HG03521 (cell line): Measurements from ENCODE around the gene MRM1.
A peak's percentile ranks its signal among the peaks of the same experiment; 100 is the strongest.
"Not testable (repeated sequence)": the region's sequence is repeated elsewhere in the genome, so short reads cannot be mapped to it uniquely, and the experiment has no call there.

Source experiments
- ATAC-seq: cut with Tn5 transposase; IDR thresholded peaks from one replicate; pipeline ENCODE4 v1.9.1; 2021; ENCODE audit warnings: mild to moderate bottlenecking, moderate library complexity; ENCODE audit not compliant: unreplicated experiment

The MRM1 gene

GRCh38 chr17:36600936-36601302 lies 464 bp upstream of the MRM1 start:
- ATAC-seq: no peak

DNA sequence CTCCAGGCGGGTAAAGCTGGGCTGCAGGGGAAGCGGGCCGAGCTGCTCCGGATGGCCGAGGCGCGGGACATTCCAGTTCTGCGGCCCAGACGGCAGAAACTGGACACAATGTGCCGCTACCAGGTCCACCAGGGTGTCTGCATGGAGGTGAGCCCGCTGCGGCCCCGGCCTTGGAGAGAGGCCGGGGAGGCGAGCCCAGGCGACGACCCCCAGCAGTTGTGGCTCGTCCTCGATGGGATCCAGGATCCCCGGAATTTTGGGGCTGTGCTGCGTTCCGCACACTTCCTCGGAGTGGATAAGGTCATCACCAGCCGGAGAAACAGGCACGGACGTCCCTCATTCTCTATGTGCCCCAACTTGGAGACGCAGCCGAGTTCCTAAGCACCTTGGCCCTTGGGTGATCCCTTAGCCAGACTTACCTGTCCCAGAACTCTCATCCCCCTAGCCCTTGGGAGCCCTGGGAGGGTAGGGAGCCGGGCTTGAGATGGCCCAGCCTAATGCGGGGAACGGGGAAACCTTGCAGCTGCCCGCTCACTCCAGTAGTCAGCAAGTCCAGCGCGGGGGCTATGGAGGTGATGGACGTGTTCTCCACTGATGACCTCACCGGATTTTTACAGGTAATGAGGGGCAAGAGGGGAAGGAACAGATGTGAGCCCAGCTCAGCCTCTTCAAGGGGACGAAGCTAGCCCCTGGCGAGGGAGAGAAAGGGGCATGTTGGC lies 806 bp downstream of the MRM1 start:
- ATAC-seq: peak; percentile 12

DNA sequence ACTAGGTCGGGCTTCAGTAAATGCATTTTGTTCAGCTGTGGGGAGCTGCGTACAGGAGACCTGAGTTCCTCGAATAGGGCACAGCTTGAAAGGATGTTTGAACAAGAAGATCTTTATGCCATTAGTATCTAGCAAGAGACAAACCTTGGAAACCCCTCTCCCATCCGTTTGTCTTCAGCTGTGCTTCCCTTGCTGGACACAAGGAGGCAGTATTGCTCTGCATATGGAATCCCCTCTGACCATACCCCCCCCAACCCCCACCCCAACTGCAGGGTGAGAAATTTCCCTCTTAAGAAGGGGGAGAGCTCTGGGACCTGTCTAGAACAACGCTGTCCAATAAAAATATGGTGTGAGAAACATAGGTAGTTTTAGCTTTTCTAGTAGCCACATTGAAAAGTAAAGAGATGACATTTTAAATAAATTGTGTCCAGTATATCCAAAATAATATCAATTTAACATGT lies 1.6 kb downstream of the MRM1 start:
- ATAC-seq: no peak

- not testable (repeated sequence) for ATAC-seq
Observed at GRCh38 chr17:36605028-36605427, 3.6 kb downstream of the MRM1 start.

GRCh38 chr17:36608280-36608679 lies 6.9 kb downstream of the MRM1 start:
- no peak for ATAC-seq

DNA sequence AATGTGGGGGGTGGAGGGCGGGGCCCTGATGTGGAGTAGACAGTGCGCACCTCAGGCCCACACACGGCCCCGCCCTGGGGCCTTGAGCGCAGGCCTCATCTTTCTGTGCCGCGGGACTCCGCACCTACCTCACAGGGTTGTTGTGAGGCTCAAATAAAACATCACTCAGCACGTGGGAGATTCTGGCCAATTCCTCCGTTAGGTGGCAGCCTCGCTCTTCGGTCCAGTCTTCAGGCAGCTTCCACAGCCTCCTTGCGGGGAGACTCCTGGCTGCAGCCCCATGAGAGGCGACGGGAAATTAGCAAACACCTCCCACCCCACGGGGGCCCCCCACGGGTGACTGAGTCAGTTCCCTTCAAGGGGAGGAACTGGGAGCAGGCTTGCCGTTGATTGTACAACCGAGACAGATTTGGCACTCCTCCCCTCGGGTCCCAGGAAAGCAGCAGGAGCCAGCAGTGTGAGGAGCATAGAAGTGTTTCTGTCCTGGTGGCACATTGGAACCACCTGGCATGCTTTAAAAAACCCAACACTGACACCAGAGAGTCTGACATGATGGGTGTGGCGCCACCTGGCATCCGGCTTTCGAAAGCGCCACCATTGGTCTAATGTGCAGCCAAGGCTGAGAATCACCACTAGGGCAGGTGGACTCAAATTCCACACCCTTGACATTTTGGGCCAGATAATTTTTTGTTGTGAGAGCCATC lies 7.6 kb downstream of the MRM1 start:
- ATAC-seq: no peak

- ATAC-seq: no peak
Observed at GRCh38 chr17:36609498-36609862, 8.1 kb downstream of the MRM1 start.

- ATAC-seq: no peak
Observed at GRCh38 chr17:36610474-36610873, 9.1 kb downstream of the MRM1 start.

DNA sequence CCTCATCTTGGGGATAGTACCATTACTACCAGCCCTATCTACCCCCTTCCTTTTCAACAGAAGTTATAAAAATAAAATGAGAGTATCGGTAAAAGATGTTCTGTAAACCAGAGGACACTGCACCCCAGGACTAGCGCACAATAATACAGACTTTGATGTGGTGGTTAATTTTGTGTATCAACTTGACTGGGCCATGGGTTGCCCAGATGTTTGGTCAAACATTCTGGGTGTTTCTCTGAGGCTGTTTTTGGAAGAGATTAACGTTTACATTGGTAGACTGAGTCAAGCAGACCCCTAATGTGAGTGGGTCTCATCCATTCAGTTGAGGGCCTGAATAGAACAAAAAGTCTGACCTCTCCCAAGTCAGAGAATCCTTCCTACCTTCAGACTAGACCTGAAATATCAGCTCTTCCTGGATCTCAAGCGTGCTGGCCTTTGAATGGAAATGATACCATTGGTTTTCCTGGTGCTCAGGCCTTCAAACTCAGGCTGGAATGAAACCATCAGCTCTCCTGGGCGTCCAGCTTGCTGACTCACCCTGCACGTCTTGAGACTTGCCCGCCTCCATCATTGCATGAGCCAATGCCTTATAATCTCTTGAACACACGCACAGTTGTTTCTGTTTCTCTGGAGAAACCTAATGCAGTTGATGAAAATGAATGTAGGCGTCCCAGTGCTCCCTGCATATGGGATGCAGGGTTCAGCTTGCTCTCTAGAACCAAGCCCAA lies 10.1 kb downstream of the MRM1 start:
- ATAC-seq: no peak

DNA sequence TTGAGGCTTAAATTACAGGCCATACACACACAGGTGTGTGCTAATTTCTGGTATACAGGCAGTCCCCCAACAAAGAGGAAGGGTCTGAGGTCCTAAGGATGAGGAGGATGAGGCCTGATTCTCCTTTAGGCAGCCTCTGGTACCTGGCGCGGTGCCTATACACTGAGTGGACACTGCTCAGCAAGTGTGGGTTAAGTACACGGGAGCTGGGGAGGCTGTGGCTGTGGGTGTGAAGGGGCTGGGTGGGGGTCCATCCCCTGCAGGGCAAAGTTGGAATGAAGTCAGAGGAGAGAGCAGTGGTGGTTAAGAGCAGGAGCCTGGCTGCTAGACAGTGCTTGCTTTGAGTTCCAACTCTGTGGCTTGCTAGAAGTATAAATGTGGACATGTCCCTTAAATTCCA lies 10.9 kb downstream of the MRM1 start:
- ATAC-seq: no peak

- ATAC-seq: no peak
Observed at GRCh38 chr17:36613155-36613554, 11.8 kb downstream of the MRM1 start.

- ATAC-seq: no peak
Observed at GRCh38 chr17:36614081-36614480, 12.7 kb downstream of the MRM1 start.

DNA sequence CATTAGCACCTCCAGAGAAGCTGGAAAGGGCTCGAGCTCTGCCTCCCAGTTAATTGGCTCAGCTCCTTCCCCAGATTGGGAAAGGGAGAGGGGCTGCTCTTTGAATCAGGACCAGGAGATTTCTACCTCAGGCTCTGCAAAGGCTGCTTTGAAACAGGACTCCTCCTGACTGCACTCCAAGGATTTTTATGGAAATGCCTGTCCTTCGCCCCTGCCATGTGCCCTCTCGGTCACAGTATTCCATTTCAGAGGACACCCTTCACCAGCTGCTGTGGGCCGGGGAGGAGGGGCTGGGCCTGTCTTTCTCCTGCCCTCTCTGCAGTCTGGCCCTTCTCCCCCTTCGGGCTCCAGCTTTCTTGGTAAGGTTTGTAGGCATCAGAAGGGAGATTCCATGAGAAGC lies 13.6 kb downstream of the MRM1 start:
- no peak for ATAC-seq

DNA sequence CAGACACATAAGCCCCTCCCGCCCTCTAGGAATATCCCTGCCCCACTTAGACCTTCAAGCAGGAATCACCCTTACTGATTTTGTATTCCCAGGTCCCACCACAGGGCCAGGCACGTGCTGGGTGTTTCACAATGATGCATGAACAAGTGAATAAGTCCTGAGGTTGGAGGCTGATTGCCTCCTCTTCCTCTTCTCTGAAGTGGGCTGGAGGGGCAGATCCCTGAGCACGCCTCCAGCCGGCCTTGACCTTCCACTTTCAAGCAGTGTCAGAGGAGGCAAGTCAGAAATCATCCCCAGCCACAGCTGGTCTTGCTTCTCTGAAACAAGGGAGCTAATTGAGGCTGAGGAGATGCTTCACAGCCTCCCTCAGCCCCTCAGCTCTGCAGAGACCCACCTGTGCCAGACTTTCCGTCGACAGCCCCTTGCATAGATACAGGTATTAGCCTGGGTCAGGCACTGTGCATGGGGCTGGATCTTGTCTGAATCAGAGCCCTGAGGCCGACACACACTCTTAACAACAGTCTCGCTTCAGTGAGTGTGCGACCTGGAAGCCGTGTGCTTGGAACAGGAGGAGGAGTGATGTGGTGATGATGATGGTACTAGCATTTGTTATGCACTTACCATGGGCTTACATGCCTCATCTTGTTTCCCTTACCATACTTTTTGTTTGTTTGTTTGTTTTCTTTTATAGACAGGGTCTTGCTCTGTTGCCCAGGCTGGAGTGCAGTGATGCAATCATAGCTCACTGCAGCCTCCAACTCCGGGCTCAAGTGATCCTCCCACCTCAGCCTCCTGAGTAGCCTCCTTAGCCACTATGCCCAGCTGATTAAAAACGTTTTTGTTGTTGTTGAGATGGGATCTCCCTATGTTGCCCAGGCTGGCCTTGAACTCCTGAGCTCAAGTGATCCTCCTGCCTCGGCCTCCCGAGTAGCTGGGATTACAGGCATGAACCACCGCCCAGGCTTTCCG lies 15.0 kb downstream of the MRM1 start:
- no peak for ATAC-seq

- ATAC-seq: no peak
Observed at GRCh38 chr17:36617773-36618172, 16.4 kb downstream of the MRM1 start.

DNA sequence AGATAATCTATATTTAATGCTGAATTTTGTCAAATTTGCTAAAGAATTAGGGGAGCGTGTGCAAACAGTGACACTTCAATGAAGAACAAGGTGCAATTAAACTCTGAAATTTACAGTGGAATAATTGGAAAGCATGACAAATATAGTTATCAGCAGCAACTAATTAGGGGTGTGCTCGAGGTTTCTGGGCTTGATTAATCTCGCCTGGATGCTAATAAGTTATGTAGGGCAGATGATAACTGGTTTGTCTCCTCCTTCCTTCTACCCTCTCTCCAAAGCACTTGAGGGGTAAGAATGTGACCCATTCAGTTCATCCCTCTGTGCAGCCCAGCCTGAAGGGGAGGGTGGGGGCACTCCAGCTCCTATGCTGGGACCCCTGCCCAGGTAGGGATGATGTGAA lies 21.9 kb downstream of the MRM1 start:
- ATAC-seq: no peak

GRCh38 chr17:36625188-36625587 lies 23.8 kb downstream of the MRM1 start:
- no peak for ATAC-seq

DNA sequence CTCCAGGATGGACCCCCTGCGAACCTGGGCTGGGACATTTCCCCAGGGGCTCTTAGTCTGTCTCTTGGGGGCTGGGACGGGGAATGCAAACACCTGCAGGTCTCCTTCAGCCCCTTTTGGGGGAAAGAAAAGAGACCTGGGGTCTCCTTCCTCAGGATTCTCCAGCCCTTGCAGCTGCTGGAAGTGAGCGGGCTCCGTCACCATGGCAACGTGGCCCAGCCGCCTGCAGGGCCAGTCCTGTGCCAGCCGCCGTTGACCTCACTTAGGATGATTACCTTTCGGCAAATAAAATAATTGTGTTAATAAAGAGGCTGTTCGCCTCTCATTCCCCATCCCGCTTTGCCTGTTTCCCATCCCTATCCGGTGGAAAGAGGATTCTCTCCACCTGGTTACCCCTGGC lies 25.7 kb downstream of the MRM1 start:
- no peak for ATAC-seq

- ATAC-seq: no peak
Observed at GRCh38 chr17:36628576-36628975, 27.2 kb downstream of the MRM1 start.

DNA sequence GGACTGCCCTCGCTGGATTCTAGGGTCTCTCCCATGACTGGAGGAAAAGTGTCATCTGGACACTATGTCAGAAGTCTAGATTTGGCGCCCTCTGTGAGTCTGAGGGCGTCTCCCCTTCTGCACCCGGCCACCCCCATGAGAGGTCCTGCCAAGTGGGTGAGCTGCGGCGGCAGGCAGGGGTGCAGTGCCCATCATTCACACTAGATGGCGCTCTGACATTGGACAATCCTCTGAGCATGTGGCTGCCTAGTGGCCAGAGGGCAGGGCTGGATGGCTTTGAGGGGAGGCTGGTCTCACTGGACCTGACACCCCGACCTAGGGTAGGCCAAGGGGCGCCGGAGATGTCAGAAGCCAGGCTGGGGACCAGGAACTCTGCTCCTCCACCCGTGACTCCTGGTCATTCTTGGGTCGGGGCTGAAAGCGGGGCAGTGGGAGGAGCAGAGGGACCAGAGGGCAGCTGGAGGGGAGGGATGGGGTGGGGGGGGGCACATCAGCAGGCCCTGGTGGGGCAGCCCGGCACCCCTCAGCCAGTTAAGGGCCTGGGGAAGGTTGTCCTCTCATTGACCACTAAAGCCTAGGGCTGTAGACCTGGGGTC lies 28.0 kb downstream of the MRM1 start:
- no peak for ATAC-seq
